ENCODE results near the gene BTF3L4. TPM values are rescaled to one million over a fixed set of nuclear protein-coding genes. Genes with fewer than 3 reads are reported as not detected.

BTF3L4 gene
- total RNA-seq, 2 experiments from 2014 or later, result 25.5 to 49.0 TPM

GRCh38 chr1:52098139-52098871 is 42.2 kb downstream of the BTF3L4 start:
- ChIA-PET CTCF (ENCODE audit: unreplicated experiment) (no interaction called here), POLR2A (no interaction called here)
- Histone ChIP-seq H3K36me3 (ENCODE audit: insufficient read depth, low read length) (no peaks in the 10 kb centered on the region), H3K9me2 (ENCODE audit: insufficient read depth, low read length) (no peaks in the 10 kb centered on the region), H3K9me3 (ENCODE audit: low read length) (no peaks in the 10 kb centered on the region), H2AFZ (ENCODE audit: low read length) (no peak overlapping the region), H3K4me3 (ENCODE audit: low read depth, low read length, poor library complexity, severe bottlenecking) (no peak overlapping the region), H3K4me1 (ENCODE audit: insufficient read depth, low read length, poor library complexity, severe bottlenecking) (no peaks in the 10 kb centered on the region), H3K4me2 (ENCODE audit: low read length) (no peak overlapping the region), H3K27ac (ENCODE audit: low read depth, low read length, poor library complexity, severe bottlenecking) (no peak overlapping the region), H3K79me2 (ENCODE audit: insufficient read depth, low read depth, low read length) (no peaks in the 10 kb centered on the region), H4K20me1 (ENCODE audit: insufficient read depth, low read length) (no peaks in the 10 kb centered on the region)
- intact Hi-C loops (cut with micrococcal nuclease; ENCODE audit: unreplicated experiment), result no loop called here
- no peak for DNase-seq (ENCODE audit: low spot score)
- TF ChIP-seq EZH2phosphoT487 (IDR thresholded peaks at IDR 0.05; ENCODE audit: borderline replicate concordance, low read depth, low read length), result no peak
- TF ChIP-seq CTCF (conservative IDR thresholded peaks at IDR 0.05; ENCODE audit: low read length), result no peak
- BruUV-seq (replicated peaks), result no TSS peak

- Histone ChIP-seq H3K9me2 (ENCODE audit: insufficient read depth, low read length) (no peaks in the 10 kb centered on the region), H4K20me1 (ENCODE audit: insufficient read depth, low read length) (no peaks in the 10 kb centered on the region), H3K79me2 (ENCODE audit: insufficient read depth, low read depth, low read length) (no peaks in the 10 kb centered on the region), H3K36me3 (ENCODE audit: insufficient read depth, low read length) (no peaks in the 10 kb centered on the region), H3K27ac (ENCODE audit: low read depth, low read length, poor library complexity, severe bottlenecking) (no peak overlapping the region), H3K4me1 (ENCODE audit: insufficient read depth, low read length, poor library complexity, severe bottlenecking) (no peaks in the 10 kb centered on the region), H2AFZ (ENCODE audit: low read length) (no peak overlapping the region), H3K9me3 (ENCODE audit: low read length) (no peaks in the 10 kb centered on the region), H3K4me3 (ENCODE audit: low read depth, low read length, poor library complexity, severe bottlenecking) (no peak overlapping the region), H3K4me2 (ENCODE audit: low read length) (no peak overlapping the region)
- no peak for TF ChIP-seq EZH2phosphoT487 (IDR thresholded peaks at IDR 0.05; ENCODE audit: borderline replicate concordance, low read depth, low read length)
- no peak for TF ChIP-seq CTCF (conservative IDR thresholded peaks at IDR 0.05; ENCODE audit: low read length)
- BruUV-seq (replicated peaks), result no TSS peak
- POLR2A ChIA-PET, result no interaction called here
- CTCF ChIA-PET (ENCODE audit: unreplicated experiment), result no interaction called here
- no peak for DNase-seq (ENCODE audit: low spot score)
- intact Hi-C loops (cut with micrococcal nuclease; ENCODE audit: unreplicated experiment), result no loop called here
These were observed 46.4 kb downstream of the BTF3L4 start for GRCh38 chr1:52102336-52103013.

- no peak overlapping the region for H3K4me2 ChIP-seq (ENCODE audit: low read length)
- no TSS peak for BruUV-seq (replicated peaks)
- CTCF ChIA-PET (ENCODE audit: unreplicated experiment), result no interaction called here
These were observed 55.4 kb downstream of the BTF3L4 start for GRCh38 chr1:52111492-52111891.

More at GRCh38 chr1:52111492-52111891, 55.4 kb downstream of the BTF3L4 start:
- no peaks in the 10 kb centered on the region for H3K79me2 ChIP-seq (ENCODE audit: insufficient read depth, low read depth, low read length)
- H3K27ac ChIP-seq (ENCODE audit: low read depth, low read length, poor library complexity, severe bottlenecking), result no peak overlapping the region
- POLR2A ChIA-PET, result interaction anchor here (0.8 kb wide), 1 partner anchor 96 kb away, joined by 3 read pairs; no protein-coding TSS in a partner anchor
- DNase-seq (ENCODE audit: low spot score), result no peak
- no peaks in the 10 kb centered on the region for H3K4me1 ChIP-seq (ENCODE audit: insufficient read depth, low read length, poor library complexity, severe bottlenecking)
- H3K9me3 ChIP-seq (ENCODE audit: low read length), result no peaks in the 10 kb centered on the region
- H4K20me1 ChIP-seq (ENCODE audit: insufficient read depth, low read length), result no peaks in the 10 kb centered on the region
- no peak for TF ChIP-seq EZH2phosphoT487 (IDR thresholded peaks at IDR 0.05; ENCODE audit: borderline replicate concordance, low read depth, low read length)
- intact Hi-C loops (cut with micrococcal nuclease; ENCODE audit: unreplicated experiment), result no loop called here
- H3K4me3 ChIP-seq (ENCODE audit: low read depth, low read length, poor library complexity, severe bottlenecking), result no peak overlapping the region
- H2AFZ ChIP-seq (ENCODE audit: low read length), result no peak overlapping the region
- no peaks in the 10 kb centered on the region for H3K9me2 ChIP-seq (ENCODE audit: insufficient read depth, low read length)
- H3K36me3 ChIP-seq (ENCODE audit: insufficient read depth, low read length), result no peaks in the 10 kb centered on the region

All from OCI-LY7 (cell line).